C4-2B (cell line): Measurements from ENCODE around the gene OR2Y1.
"Not testable (repeated sequence)": the region's sequence is repeated elsewhere in the genome, so short reads cannot be mapped to it uniquely, and the experiment has no call there.

Source experiments
- H3K27ac ChIP-seq: fragments of 450-650 bp; 2 replicates; pipeline ENCODE4 v1.5.1; 2017
- ZFX ChIP-seq: fragments of 450-650 bp; IDR thresholded peaks from 2 replicates; pipeline ENCODE4 v1.6.1; 2017
- TF ChIP-seq, protein P1 (sequence below): fragments of 450-650 bp; conservative IDR thresholded peaks from 2 replicates; pipeline ENCODE4 v1.5.1; 2017; ENCODE audit warnings: mild to moderate bottlenecking

Gene OR2Y1

DNA sequence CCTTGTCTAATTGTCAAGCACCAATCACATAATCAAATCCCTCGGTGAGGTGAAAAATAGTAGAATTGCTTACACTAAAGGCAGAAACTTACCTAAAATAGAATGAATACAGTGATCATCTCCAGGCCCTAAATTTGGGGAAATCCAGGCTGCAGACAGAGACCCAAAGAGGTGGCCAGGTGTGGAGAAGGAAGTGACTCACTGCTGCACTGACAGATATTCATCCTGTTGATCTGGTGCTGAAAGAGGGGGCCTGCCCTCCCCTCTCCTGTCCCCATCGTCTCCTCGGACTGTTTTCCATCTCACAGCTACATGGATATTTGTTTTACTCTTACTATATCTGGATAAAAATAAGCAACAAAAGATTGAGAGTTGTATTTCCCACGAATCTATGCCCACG, 15.9 kb downstream of the OR2Y1 start:
- TF ChIP-seq, protein P1, sequence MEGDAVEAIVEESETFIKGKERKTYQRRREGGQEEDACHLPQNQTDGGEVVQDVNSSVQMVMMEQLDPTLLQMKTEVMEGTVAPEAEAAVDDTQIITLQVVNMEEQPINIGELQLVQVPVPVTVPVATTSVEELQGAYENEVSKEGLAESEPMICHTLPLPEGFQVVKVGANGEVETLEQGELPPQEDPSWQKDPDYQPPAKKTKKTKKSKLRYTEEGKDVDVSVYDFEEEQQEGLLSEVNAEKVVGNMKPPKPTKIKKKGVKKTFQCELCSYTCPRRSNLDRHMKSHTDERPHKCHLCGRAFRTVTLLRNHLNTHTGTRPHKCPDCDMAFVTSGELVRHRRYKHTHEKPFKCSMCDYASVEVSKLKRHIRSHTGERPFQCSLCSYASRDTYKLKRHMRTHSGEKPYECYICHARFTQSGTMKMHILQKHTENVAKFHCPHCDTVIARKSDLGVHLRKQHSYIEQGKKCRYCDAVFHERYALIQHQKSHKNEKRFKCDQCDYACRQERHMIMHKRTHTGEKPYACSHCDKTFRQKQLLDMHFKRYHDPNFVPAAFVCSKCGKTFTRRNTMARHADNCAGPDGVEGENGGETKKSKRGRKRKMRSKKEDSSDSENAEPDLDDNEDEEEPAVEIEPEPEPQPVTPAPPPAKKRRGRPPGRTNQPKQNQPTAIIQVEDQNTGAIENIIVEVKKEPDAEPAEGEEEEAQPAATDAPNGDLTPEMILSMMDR, result no peak
- no peak for TF ChIP-seq ZFX
- H3K27ac ChIP-seq, result no peak overlapping the region

DNA sequence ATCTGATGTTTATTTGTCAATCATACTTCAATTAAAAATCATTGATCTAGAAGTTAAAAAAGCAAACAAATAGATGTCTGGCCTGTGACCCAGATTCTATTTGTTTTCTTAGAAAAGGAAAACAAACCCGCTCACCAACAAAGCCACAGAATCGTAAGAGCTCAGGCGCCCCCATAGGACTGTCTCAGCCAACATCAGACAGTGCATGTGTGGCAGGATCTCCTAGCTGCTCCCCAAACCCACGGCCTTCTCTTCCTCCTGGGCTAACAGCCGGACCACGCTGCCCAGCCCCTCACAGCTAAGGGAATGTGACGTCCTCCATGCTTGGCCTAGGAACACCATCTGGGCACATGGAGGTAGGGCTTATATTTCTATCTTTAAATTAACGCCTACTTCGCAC, 19.4 kb downstream of the OR2Y1 start:
- TF ChIP-seq, protein P1, result no peak
- no peak for TF ChIP-seq ZFX
- no peak overlapping the region for H3K27ac ChIP-seq

DNA sequence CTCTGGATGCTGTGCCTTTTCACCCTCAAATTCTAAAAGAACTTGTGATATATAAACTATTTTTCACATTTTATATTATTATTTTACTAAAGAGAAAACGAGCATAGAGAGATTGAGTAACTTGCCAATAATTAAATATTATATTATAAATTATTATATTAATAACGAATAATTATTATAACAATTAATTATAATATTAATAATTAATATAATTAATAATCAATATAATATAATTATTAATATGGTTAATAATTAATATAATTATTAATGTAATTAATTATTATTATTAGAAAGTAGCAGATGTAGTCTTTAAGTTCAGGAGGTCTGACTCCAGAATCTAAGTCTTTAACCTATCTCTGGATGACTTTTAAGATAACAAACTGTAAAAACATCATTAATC, 20.1 kb downstream of the OR2Y1 start:
- no peak overlapping the region for H3K27ac ChIP-seq
- no peak for TF ChIP-seq ZFX
- TF ChIP-seq, protein P1, result no peak

DNA sequence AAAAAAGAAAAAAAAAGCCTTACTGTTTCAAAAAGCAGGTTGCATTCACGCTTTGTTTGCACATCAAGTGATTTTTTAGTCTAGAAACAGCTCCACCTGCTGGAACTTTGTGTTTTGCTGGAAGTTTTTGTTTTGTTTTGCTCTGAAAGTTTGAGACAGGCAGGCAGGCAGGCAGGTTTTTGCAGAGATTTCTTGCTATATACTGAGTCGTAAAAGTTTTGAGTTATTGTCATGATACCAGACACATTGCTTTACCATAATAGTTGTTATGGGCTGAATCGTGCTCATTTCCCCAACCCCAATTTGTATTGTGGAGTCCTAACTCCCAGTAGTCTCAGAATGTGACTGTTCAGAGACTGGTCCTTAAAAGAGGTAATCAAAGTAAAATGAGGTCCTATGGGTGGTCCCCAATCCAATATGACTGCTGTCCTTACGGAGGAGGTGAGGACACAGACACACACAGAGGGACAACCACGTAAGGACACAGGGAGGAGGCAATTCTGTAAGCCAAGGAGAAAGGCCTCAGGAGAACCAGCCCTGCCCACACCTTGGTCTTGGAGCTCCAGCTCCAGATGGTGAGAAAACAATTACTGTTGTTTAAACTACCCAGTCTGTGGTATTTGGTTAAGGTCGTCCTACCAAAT, 20.9 kb downstream of the OR2Y1 start:
- TF ChIP-seq ZFX, result no peak
- TF ChIP-seq, protein P1, result peak; percentile 87
- H3K27ac ChIP-seq, result no peak overlapping the region

DNA sequence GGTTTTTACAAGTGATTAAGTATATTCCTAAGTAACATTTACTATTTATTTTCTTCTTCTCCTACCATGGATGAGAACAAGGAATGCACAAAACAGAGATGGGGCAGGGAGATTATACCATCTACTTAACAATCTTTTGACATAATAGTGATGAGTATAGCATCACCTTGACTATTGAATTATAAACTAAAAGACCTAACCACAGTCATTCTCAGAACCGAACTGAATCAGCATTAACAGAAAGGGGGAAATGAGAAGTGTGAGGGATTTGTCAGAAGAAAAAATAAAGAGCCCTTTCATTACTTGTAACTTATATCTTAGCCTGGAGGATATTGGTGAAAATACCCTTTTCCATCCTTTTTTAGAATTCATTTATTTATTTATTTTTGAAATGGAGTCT, 21.9 kb downstream of the OR2Y1 start:
- TF ChIP-seq ZFX, result no peak
- TF ChIP-seq, protein P1, result no peak
- no peak overlapping the region for H3K27ac ChIP-seq

DNA sequence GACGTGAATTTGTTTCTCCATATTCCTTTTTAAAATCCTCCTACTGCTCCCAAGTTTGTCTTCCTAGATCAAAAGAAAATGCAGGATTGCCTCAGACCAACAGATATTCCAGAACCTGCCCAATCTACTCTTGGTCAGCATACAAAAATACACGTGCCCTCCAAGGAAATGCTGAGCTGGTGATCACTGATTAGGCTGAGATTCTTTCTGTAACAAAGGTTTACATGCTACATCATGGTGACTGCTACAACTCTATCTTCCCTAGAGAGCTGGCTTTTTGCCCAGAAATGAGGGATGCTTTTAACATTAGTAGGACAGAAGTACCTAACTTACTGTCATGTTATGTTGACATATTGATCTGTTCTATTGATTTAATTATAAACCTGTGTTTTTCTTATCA, 35.5 kb downstream of the OR2Y1 start:
- no peak for TF ChIP-seq ZFX
- TF ChIP-seq, protein P1, result no peak
- H3K27ac ChIP-seq, result no peak overlapping the region

DNA sequence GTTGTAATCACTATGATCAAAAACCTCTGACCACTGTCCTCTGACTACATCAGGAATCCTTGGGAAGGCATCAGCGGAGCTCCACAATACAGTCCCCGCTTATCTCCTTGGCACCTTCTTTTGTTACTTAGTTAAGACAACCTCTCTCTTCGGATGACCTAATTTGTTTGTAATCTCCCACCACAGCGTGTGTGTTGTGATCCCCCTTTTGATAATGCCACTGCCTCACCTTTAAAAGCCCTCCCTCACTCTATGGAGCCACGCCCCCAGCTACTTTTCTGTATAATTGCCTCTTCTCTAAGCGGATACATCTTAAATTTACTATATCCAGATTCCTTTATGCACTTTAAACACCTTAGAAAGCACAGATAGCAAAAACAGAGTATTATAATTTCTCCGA, 35.9 kb downstream of the OR2Y1 start:
- no peak overlapping the region for H3K27ac ChIP-seq
- TF ChIP-seq, protein P1, result no peak
- TF ChIP-seq ZFX, result no peak

DNA sequence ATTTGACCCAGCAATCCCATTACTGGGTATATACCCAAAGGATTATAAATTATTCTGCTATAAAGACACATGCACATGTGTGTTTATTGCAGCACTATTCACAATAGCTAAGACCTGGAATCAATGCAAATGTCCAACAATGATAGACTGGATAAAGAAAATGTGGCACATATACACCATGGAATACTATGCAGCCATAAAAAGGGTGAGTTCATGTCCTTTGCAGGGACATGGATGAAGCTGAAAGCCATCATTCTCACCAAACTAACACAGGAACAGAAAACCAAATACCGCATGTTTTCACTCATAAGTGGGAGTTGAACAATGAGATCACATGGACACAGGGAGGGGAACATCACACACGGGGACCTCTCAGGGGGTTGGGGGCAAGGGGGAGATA, 36.5 kb downstream of the OR2Y1 start:
- H3K27ac ChIP-seq, result not testable (repeated sequence)

DNA sequence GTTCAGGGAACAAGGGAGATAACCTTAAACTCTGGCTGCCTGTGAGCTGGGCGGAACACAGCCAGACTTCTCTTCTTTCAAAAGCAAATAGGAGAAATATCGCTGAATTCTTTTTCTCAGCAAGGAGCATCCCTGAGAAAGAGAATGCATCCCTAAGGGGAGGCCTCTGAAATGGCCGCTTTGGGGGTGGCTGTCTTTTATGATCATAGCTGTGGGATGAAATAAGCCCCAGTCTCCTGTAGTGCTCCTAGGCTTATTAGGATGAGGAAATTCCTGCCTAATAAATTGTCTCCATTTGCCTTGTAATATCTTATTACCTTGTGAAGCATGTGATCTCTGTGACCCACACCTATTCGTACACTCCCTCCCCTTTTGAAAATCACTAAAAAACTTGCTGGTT, 39.4 kb downstream of the OR2Y1 start:
- H3K27ac ChIP-seq, result not testable (repeated sequence)
